D341Med (cell line): ENCODE data around the gene CDK5.
"Not testable (repeated sequence)": the region's sequence is repeated elsewhere in the genome, so short reads cannot be mapped to it uniquely, and the experiment has no call there.

Source experiments
- DNase-seq: peaks from one replicate; pipeline ENCODE4 v3.0.0; 2012; ENCODE audit warnings: low spot score

CDK5 gene

GRCh38 chr7:151013733-151014497 is 43.8 kb downstream of the CDK5 start:
- DNase-seq: no peak

- no peak for DNase-seq
Observed at GRCh38 chr7:151013356-151013732, 44.4 kb downstream of the CDK5 start.

GRCh38 chr7:151012911-151013347 is 44.8 kb downstream of the CDK5 start:
- peak; percentile 82 for DNase-seq

GRCh38 chr7:151012031-151012692 is 45.5 kb downstream of the CDK5 start:
- no peak for DNase-seq

- DNase-seq: not testable (repeated sequence)
Observed at GRCh38 chr7:151011616-151012015, 46.1 kb downstream of the CDK5 start.

GRCh38 chr7:151011097-151011409 is 46.6 kb downstream of the CDK5 start:
- DNase-seq: no peak

- no peak for DNase-seq
Observed at GRCh38 chr7:151010307-151011096, 47.2 kb downstream of the CDK5 start.

- no peak for DNase-seq
Observed at GRCh38 chr7:151010037-151010306, 47.7 kb downstream of the CDK5 start.

- no peak for DNase-seq
Observed at GRCh38 chr7:151009327-151010036, 48.2 kb downstream of the CDK5 start.

GRCh38 chr7:151008511-151009323 is 49.0 kb downstream of the CDK5 start:
- DNase-seq: peak; percentile 88

- no peak for DNase-seq
Observed at GRCh38 chr7:151008143-151008510, 49.6 kb downstream of the CDK5 start.

- no peak for DNase-seq
Observed at GRCh38 chr7:151007469-151007898, 50.2 kb downstream of the CDK5 start.

- DNase-seq: peak; percentile 21
Observed at GRCh38 chr7:151006590-151007300, 51.0 kb downstream of the CDK5 start.

GRCh38 chr7:151005566-151005965 is 52.1 kb downstream of the CDK5 start:
- no peak for DNase-seq
